ENCODE measurements around the gene IGFBP2. TPM values are rescaled to one million over a fixed set of nuclear protein-coding genes. Genes with fewer than 3 reads are reported as not detected.

The IGFBP2 gene
- total RNA-seq, 6 experiments from 2014 or later: 0.28 to 0.40 TPM; not detected in 4

- H3K9me3 Mint-ChIP-seq: peaks cover 3% of the 10 kb centered on the region; the same call in 1 of the 2 replicates
- peaks cover 33% of the 10 kb centered on the region for H3K27me3 Mint-ChIP-seq (ENCODE audit: insufficient read depth)
- no peak overlapping the region for H3K27ac Mint-ChIP-seq
- no peak overlapping the region for H3K4me3 Mint-ChIP-seq
- DNase-seq: no peak
- H3K36me3 Mint-ChIP-seq (ENCODE audit: low read depth): no peaks in the 10 kb centered on the region
- no peaks in the 10 kb centered on the region for H3K4me1 Mint-ChIP-seq (ENCODE audit: low read depth)
- no peak for TF ChIP-seq CTCF (IDR thresholded peaks at IDR 0.05)
These were observed 43.4 kb upstream of the IGFBP2 start for GRCh38 chr2:216589791-216590190.

- Mint-ChIP-seq H3K27me3 (ENCODE audit: insufficient read depth) (peaks cover 28% of the 10 kb centered on the region), H3K27ac (no peak overlapping the region)
- no peak for DNase-seq
These were observed 42.4 kb upstream of the IGFBP2 start for GRCh38 chr2:216590780-216591179.

GRCh38 chr2:216591480-216591879 is 41.7 kb upstream of the IGFBP2 start:
- no peaks in the 10 kb centered on the region for H3K36me3 Mint-ChIP-seq (ENCODE audit: low read depth)
- TF ChIP-seq CTCF (IDR thresholded peaks at IDR 0.05): no peak
- peaks cover 8% of the 10 kb centered on the region for H3K4me1 Mint-ChIP-seq (ENCODE audit: low read depth)
- DNase-seq: no peak
- no peak overlapping the region for H3K27ac Mint-ChIP-seq
- no peak overlapping the region for H3K4me3 Mint-ChIP-seq
- no peaks in the 10 kb centered on the region for H3K9me3 Mint-ChIP-seq
- H3K27me3 Mint-ChIP-seq (ENCODE audit: insufficient read depth): peaks cover 23% of the 10 kb centered on the region

More at GRCh38 chr2:216590780-216591179, 42.4 kb upstream of the IGFBP2 start:
- Mint-ChIP-seq H3K4me1 (ENCODE audit: low read depth) (peaks cover under 1% of the 10 kb centered on the region; the same call in 1 of the 2 replicates), H3K9me3 (no peaks in the 10 kb centered on the region), H3K36me3 (ENCODE audit: low read depth) (no peaks in the 10 kb centered on the region), H3K4me3 (no peak overlapping the region)
- TF ChIP-seq CTCF (IDR thresholded peaks at IDR 0.05): no peak

- H3K4me1 Mint-ChIP-seq (ENCODE audit: low read depth): peaks cover 20% of the 10 kb centered on the region
- DNase-seq: no peak
- no peak overlapping the region for H3K27ac Mint-ChIP-seq
- H3K9me3 Mint-ChIP-seq: no peaks in the 10 kb centered on the region
- H3K4me3 Mint-ChIP-seq: no peak overlapping the region
- H3K36me3 Mint-ChIP-seq (ENCODE audit: low read depth): no peaks in the 10 kb centered on the region
- peaks cover 18% of the 10 kb centered on the region for H3K27me3 Mint-ChIP-seq (ENCODE audit: insufficient read depth)
- TF ChIP-seq CTCF (IDR thresholded peaks at IDR 0.05): no peak
These were observed 39.1 kb upstream of the IGFBP2 start for GRCh38 chr2:216594081-216594480.

- peak; percentile 61 for DNase-seq
- Mint-ChIP-seq H3K9me3 (no peaks in the 10 kb centered on the region), H3K4me3 (peak overlapping the region; percentile 77), H3K4me1 (ENCODE audit: low read depth) (peaks cover 20% of the 10 kb centered on the region), H3K27me3 (ENCODE audit: insufficient read depth) (peaks cover 19% of the 10 kb centered on the region), H3K27ac (peak overlapping the region; percentile 59), H3K36me3 (ENCODE audit: low read depth) (no peaks in the 10 kb centered on the region)
- TF ChIP-seq CTCF (IDR thresholded peaks at IDR 0.05): no peak
These were observed 36.8 kb upstream of the IGFBP2 start for GRCh38 chr2:216596236-216596979.
